ENCODE measurements around the gene KIF14. TPM values are rescaled to one million over a fixed set of nuclear protein-coding genes. Genes with fewer than 3 reads are reported as not detected.

KIF14 gene
- total and polyA plus RNA-seq, 2 of the 13 experiments (the other 11 are each of a cell fraction or from before 2014, with no cell fraction given), result 3.3 to 11.2 TPM

- Histone ChIP-seq H3K4me3 (replicated peaks in 1 of 3; ENCODE audit: insufficient read depth in 1 of 3, low read depth in 2 of 3, low read length in 3 of 3) (no peak overlapping the region), H3K79me2 (ENCODE audit: insufficient read depth, low read length) (no peaks in the 10 kb centered on the region), H3K4me1 (ENCODE audit: insufficient read depth, low read length) (peaks cover 30% of the 10 kb centered on the region), H4K20me1 (ENCODE audit: insufficient read depth, low read length) (no peaks in the 10 kb centered on the region), H3K9ac (ENCODE audit: insufficient read depth, low read depth, low read length) (no peak overlapping the region), H3K36me3 (replicated peaks in 1 of 2; ENCODE audit: control insufficient read depth in 1 of 2, insufficient read depth in 2 of 2, low read length in 2 of 2) (no peaks in the 10 kb centered on the region), H3K27ac (ENCODE audit: extremely low read length, insufficient read depth, low read length) (no peak overlapping the region), H3K9me3 (ENCODE audit: low read length) (no peaks in the 10 kb centered on the region), H2AFZ (ENCODE audit: low read length) (no peak overlapping the region), H3K4me2 (ENCODE audit: low read depth, low read length) (no peak overlapping the region), H3K27me3 (ENCODE audit: control insufficient read depth in 1 of 2, insufficient read depth in 2 of 2, low read length in 2 of 2) (no peaks in the 10 kb centered on the region; a peak in 1 of 5 replicates)
- intact Hi-C loops (cut with micrococcal nuclease; ENCODE audit: unreplicated experiment), result no loop called here
- in situ Hi-C loops (cut with HindIII; ENCODE audit: extremely low pct_ligation_motif_present, low pct_unique_long_range_greater_than_20kb), result no loop called here
- FAIRE-seq (no peak), ATAC-seq (no peak), DNase-seq (ENCODE audit: low spot score) (no peak)
- BruUV-seq (replicated peaks), result no TSS peak
- 0% methylated on average over 1 of the region's 1 CpG for WGBS (ENCODE audit: low lambda C conversion rate)
- POLR2A ChIA-PET, result no interaction called here
- CTCF ChIA-PET (ENCODE audit: low intra/inter-chr PET ratio, low total read pairs), result no interaction called here
- TF ChIP-seq ZNF512B (CRISPR knock-in tag; IDR thresholded peaks at IDR 0.05; ENCODE audit: borderline replicate concordance), result no peak
- TF ChIP-seq HNF1B (CRISPR knock-in tag; IDR thresholded peaks at IDR 0.05), result no peak
- TF ChIP-seq DBP (CRISPR knock-in tag; IDR thresholded peaks at IDR 0.05; ENCODE audit: not compliant biosample characterization), result no peak
- no peak for TF ChIP-seq ISL2 (CRISPR knock-in tag; IDR thresholded peaks at IDR 0.05)
- TF ChIP-seq HNF4A (CRISPR knock-in tag; IDR thresholded peaks at IDR 0.05), result no peak
- no peak for TF ChIP-seq ATF7 (IDR thresholded peaks at IDR 0.05)
- no peak for TF ChIP-seq ATF7 (CRISPR knock-in tag; IDR thresholded peaks at IDR 0.05)
- no peak for TF ChIP-seq ZNF414 (CRISPR knock-in tag; IDR thresholded peaks at IDR 0.05)
Measured at GRCh38 chr1:200625381-200625824, 4.9 kb upstream of the KIF14 start.
